GM19467 (cell line): ENCODE measurements around the gene SNX33.
"Not testable (repeated sequence)": the region's sequence is repeated elsewhere in the genome, so short reads cannot be mapped to it uniquely, and the experiment has no call there.

Source experiments
- ATAC-seq: cut with Tn5 transposase; IDR thresholded peaks from one replicate; pipeline ENCODE4 v1.9.1; 2021; ENCODE audit warnings: mild to moderate bottlenecking, moderate library complexity; ENCODE audit not compliant: unreplicated experiment

Gene SNX33

GRCh38 chr15:75659928-75660645 is 12.4 kb downstream of the SNX33 start:
- ATAC-seq = no peak

GRCh38 chr15:75661100-75661755 is 13.5 kb downstream of the SNX33 start:
- no peak for ATAC-seq

- ATAC-seq = no peak
These were observed 14.0 kb downstream of the SNX33 start for GRCh38 chr15:75661756-75662140.

- no peak for ATAC-seq
These were observed 15.3 kb downstream of the SNX33 start for GRCh38 chr15:75662823-75663519.

GRCh38 chr15:75663931-75664421 is 16.3 kb downstream of the SNX33 start:
- no peak for ATAC-seq

- ATAC-seq = no peak
These were observed 19.2 kb downstream of the SNX33 start for GRCh38 chr15:75666823-75667501.

GRCh38 chr15:75669191-75669878 is 21.6 kb downstream of the SNX33 start:
- ATAC-seq = no peak

GRCh38 chr15:75669879-75670212 is 22.1 kb downstream of the SNX33 start:
- ATAC-seq = no peak

- no peak for ATAC-seq
These were observed 24.3 kb downstream of the SNX33 start for GRCh38 chr15:75671730-75672602.

- no peak for ATAC-seq
These were observed 25.1 kb downstream of the SNX33 start for GRCh38 chr15:75672646-75673425.

- no peak for ATAC-seq
These were observed 25.9 kb downstream of the SNX33 start for GRCh38 chr15:75673426-75674235.

GRCh38 chr15:75674366-75674765 is 26.7 kb downstream of the SNX33 start:
- ATAC-seq = no peak

GRCh38 chr15:75675579-75676404 is 28.1 kb downstream of the SNX33 start:
- ATAC-seq = no peak

GRCh38 chr15:75676688-75677464 is 29.2 kb downstream of the SNX33 start:
- no peak for ATAC-seq

GRCh38 chr15:75677465-75678323 is 30.0 kb downstream of the SNX33 start:
- ATAC-seq = no peak

GRCh38 chr15:75678324-75678690 is 30.6 kb downstream of the SNX33 start:
- ATAC-seq = not testable (repeated sequence)
